GM12878 (cell line): Measurements from ENCODE around the gene OTOGL. TPM values are rescaled to one million over a fixed set of nuclear protein-coding genes. Genes with fewer than 3 reads are reported as not detected.

ENCODE experiments used
- ATF2 ChIP-seq: IDR thresholded peaks from 2 replicates; pipeline ENCODE4 v1.6.1; 2012; ENCODE audit warnings: low read length, inconsistent platforms
- CHD2 ChIP-seq: IDR thresholded peaks from 2 replicates; pipeline ENCODE4 v1.6.1; 2011; ENCODE audit warnings: low read depth, low read length, improper control_type of control experiment, borderline replicate concordance
- CREM ChIP-seq: IDR thresholded peaks from 2 replicates; pipeline ENCODE4 v1.6.1; 2014; ENCODE audit warnings: antibody characterized with exemption, low read depth
- CTCF ChIP-seq, 3 experiments: IDR thresholded peaks in 2 of 3; conservative IDR thresholded peaks in 1 of 3; 2 replicates each; pipeline ENCODE4 v1.5.1; 2011; ENCODE audit warnings: low read depth in 3 of 3, low read length in 3 of 3, mild to moderate bottlenecking in 3 of 3, control low read depth in 2 of 3, moderate library complexity in 2 of 3, inconsistent platforms in 1 of 3, mixed read lengths in 1 of 3; ENCODE audit not compliant: control insufficient read depth in 2 of 3, insufficient read depth in 1 of 3; ENCODE audit errors: extremely low read depth in 1 of 3
- E2F8 ChIP-seq: fragments of 450-650 bp; IDR thresholded peaks from 2 replicates; pipeline ENCODE4 v1.6.1; 2018; ENCODE audit warnings: mild to moderate bottlenecking, low read depth, moderate library complexity; ENCODE audit not compliant: partially characterized antibody
- EP300 ChIP-seq, 2 experiments: fragments of 150-350 bp in 1 of 2; IDR thresholded peaks; 2 replicates each; pipeline ENCODE4 v1.6.1; 2011 to 2012; ENCODE audit warnings: low read depth in 2 of 2, low read length in 2 of 2, borderline replicate concordance in 1 of 2, improper control_type of control experiment in 1 of 2, inconsistent platforms in 1 of 2; ENCODE audit not compliant: control insufficient read depth in 1 of 2
- IKZF1 ChIP-seq: fragments of 450-650 bp; conservative IDR thresholded peaks from 2 replicates; pipeline ENCODE4 v1.6.1; 2017; ENCODE audit warnings: antibody characterized with exemption, mild to moderate bottlenecking
- LARP7 ChIP-seq: fragments of 450-650 bp; IDR thresholded peaks from 2 replicates; pipeline ENCODE4 v1.6.1; 2017; ENCODE audit warnings: mild to moderate bottlenecking
- MEF2A ChIP-seq: IDR thresholded peaks from 2 replicates; pipeline ENCODE4 v1.6.1; 2011; ENCODE audit warnings: low read depth, mild to moderate bottlenecking, low read length, moderate library complexity; ENCODE audit not compliant: insufficient read depth
- MEF2B ChIP-seq: fragments of 450-650 bp; IDR thresholded peaks from 2 replicates; pipeline ENCODE4 v1.6.1; 2018; ENCODE audit warnings: mild to moderate bottlenecking, moderate library complexity; ENCODE audit not compliant: partially characterized antibody, poor library complexity, severe bottlenecking
- NFIC ChIP-seq: IDR thresholded peaks from 2 replicates; pipeline ENCODE4 v1.6.1; 2012; ENCODE audit warnings: low read depth, mild to moderate bottlenecking, inconsistent platforms, low read length, moderate library complexity
- NR2C1 ChIP-seq: fragments of 450-650 bp; IDR thresholded peaks from 2 replicates; pipeline ENCODE4 v1.6.1; 2017; ENCODE audit warnings: antibody characterized with exemption, mild to moderate bottlenecking, moderate library complexity
- NRF1 ChIP-seq: conservative IDR thresholded peaks from 2 replicates; pipeline ENCODE4 v1.6.1; 2011; ENCODE audit warnings: mild to moderate bottlenecking, low read depth, low read length, improper control_type of control experiment
- PAX5 ChIP-seq: IDR thresholded peaks from 2 replicates; pipeline ENCODE4 v1.6.1; 2011; ENCODE audit warnings: low read depth, low read length, borderline replicate concordance
- POLR2AphosphoS2 ChIP-seq: IDR thresholded peaks from 2 replicates; pipeline ENCODE4 v1.6.1; 2011; ENCODE audit warnings: low read depth, mild to moderate bottlenecking, low read length, improper control_type of control experiment, moderate library complexity
- POU2F2 ChIP-seq: IDR thresholded peaks from 3 replicates; pipeline ENCODE4 v1.6.1; 2011; ENCODE audit warnings: low read depth, mild to moderate bottlenecking, low read length, borderline replicate concordance
- RELA ChIP-seq: fragments of 450-650 bp; IDR thresholded peaks from 2 replicates; pipeline ENCODE4 v1.8.0; 2014; ENCODE audit warnings: borderline replicate concordance; ENCODE audit not compliant: partially characterized antibody
- STAT1 ChIP-seq: fragments of 450-650 bp; conservative IDR thresholded peaks from 2 replicates; pipeline ENCODE4 v1.6.1; 2014; ENCODE audit warnings: antibody characterized with exemption, mild to moderate bottlenecking
- TARDBP ChIP-seq: IDR thresholded peaks from 2 replicates; pipeline ENCODE4 v1.6.1; 2016; ENCODE audit warnings: borderline replicate concordance
- polyA plus RNA-seq, 11 experiments: library from polyadenylated mRNA; depleted of rRNA in 4 of 11; unstranded in 6 of 11; stranded (reverse) in 5 of 11; fragments of >200 nt; fragmentation: Nextera tagmentation in 4 of 11; fragmentation: Illumina TruSeq in 1 of 11; extraction: Ambion mirVana in 4 of 11; extraction: Trizol in 1 of 11; gene quantifications; 1 replicate in 1 of 11; 2 replicates in 10 of 11; pipeline versions ENCODE4 v1.2.1 to v1.2.3, GENCODE V29; 2011 to 2016; ENCODE audit warnings: inconsistent platforms in 2 of 11, missing spikeins in 2 of 11, low read depth in 1 of 11
- total RNA-seq, 4 experiments: library from RNA; depleted of rRNA in 3 of 4; stranded (reverse); fragments of >200 nt in 3 of 4; fragmentation: Illumina TruSeq in 1 of 4; extraction: Trizol in 1 of 4; gene quantifications; 2 replicates each; pipeline versions ENCODE4 v1.2.1 to v1.2.3, GENCODE V29; 2013 to 2021

Gene OTOGL
- total and polyA plus RNA-seq, 10 of the 15 experiments (the other 5 are each of a cell fraction or from before 2014, with no cell fraction given), result 0.04 to 3.7 (median 0.27) TPM

- peak; percentile 58 to 74 (median 68) for TF ChIP-seq CTCF (IDR thresholded peaks at IDR 0.05 in 2 of 3, conservative IDR thresholded peaks at IDR 0.05 in 1 of 3; ENCODE audit: control insufficient read depth in 2 of 3, extremely low read depth in 1 of 3, insufficient read depth in 1 of 3, low read depth in 3 of 3, low read length in 3 of 3)
- 0 out of 2 replicates have a peak, but pooled peaks have one; percentile 20 for TF ChIP-seq IKZF1
- TF ChIP-seq NR2C1, result no peak
- no peak for TF ChIP-seq CHD2
- TF ChIP-seq STAT1, result no peak
- no peak for TF ChIP-seq E2F8
- TF ChIP-seq NFIC, result 0 out of 2 replicates have a peak, but pooled peaks have one; percentile 17
- no peak for TF ChIP-seq TARDBP
- no peak for TF ChIP-seq POLR2AphosphoS2
- TF ChIP-seq LARP7, result no peak
- TF ChIP-seq MEF2B, result no peak
- TF ChIP-seq PAX5, result no peak
- TF ChIP-seq CREM, result no peak
- TF ChIP-seq EP300 (IDR thresholded peaks at IDR 0.05; ENCODE audit: borderline replicate concordance in 1 of 2, control insufficient read depth in 1 of 2, low read depth in 2 of 2, low read length in 2 of 2), result peak in 1 of 2 experiments; percentile 41; a peak in 1 of 4 replicates
- TF ChIP-seq MEF2A, result no peak
- no peak for TF ChIP-seq RELA
- TF ChIP-seq POU2F2, result no peak
- TF ChIP-seq NRF1, result no peak
- TF ChIP-seq ATF2, result no peak
These were observed 87.4 kb downstream of the OTOGL start (continued) for GRCh38 chr12:80186727-80187217.
